Pulmonary artery endothelial cell (primary cell): ENCODE results near the gene TSPEAR. TPM values are rescaled to one million over a fixed set of nuclear protein-coding genes. Genes with fewer than 3 reads are reported as not detected.

Experiments used
- DNase-seq: peaks from one replicate; pipeline ENCODE4 v3.0.0-alpha.2; 2011; ENCODE audit warnings: low read depth, low spot score
- total RNA-seq: library from RNA; depleted of rRNA; stranded (reverse); fragments of >200 nt; gene quantifications from 2 replicates; pipeline ENCODE4 v1.2.3, GENCODE V29; 2014

Gene TSPEAR
- total RNA-seq, 1 donor from 2014 or later = not detected

DNA sequence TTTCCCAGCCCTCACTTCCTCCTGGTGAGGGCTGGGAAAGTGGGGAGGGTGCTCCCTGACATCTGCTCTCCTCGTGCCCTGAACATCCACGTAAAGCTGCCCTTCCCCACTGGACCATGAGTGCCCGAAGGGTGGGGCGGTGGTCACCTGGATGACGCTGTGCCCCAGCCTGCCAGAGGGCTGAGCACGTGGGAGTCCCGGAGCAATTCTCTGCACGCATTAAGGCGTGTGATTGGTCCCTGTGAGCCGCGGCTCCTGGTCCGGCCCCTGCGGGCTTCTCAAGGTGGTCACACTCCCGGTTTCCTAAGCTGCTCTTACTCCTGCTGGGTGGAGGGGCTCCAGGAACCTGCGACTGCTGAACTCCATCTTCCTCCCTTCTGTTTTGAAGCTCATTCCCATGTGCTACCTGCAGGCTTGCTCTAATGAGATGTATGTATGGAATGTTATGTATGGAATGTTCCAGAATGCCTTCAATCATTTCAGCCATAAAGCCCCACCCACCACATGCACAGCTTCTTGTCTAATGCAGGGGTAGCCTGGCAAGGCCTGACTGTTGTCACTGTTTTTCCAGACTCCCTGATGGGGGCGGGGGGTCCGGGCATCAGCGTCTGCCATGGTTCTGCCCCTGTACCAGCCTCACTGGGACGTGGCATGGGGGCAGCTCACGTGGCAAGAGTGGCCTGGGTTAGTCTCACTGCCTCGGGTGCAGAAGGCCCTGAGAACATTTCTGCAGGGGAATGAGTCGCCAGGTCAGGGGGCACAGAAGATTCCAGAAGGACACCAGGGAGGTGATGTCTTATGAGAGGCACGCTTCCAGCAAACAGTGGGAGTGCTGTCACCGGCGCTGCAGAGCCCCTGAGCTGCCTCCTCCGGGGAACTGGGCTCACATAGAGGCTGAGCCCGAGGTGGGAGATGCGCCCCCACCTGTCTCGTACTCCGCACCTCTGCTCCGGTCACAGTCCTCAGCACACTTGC, 190.8 kb downstream of the TSPEAR start:
- DNase-seq = no peak

DNA sequence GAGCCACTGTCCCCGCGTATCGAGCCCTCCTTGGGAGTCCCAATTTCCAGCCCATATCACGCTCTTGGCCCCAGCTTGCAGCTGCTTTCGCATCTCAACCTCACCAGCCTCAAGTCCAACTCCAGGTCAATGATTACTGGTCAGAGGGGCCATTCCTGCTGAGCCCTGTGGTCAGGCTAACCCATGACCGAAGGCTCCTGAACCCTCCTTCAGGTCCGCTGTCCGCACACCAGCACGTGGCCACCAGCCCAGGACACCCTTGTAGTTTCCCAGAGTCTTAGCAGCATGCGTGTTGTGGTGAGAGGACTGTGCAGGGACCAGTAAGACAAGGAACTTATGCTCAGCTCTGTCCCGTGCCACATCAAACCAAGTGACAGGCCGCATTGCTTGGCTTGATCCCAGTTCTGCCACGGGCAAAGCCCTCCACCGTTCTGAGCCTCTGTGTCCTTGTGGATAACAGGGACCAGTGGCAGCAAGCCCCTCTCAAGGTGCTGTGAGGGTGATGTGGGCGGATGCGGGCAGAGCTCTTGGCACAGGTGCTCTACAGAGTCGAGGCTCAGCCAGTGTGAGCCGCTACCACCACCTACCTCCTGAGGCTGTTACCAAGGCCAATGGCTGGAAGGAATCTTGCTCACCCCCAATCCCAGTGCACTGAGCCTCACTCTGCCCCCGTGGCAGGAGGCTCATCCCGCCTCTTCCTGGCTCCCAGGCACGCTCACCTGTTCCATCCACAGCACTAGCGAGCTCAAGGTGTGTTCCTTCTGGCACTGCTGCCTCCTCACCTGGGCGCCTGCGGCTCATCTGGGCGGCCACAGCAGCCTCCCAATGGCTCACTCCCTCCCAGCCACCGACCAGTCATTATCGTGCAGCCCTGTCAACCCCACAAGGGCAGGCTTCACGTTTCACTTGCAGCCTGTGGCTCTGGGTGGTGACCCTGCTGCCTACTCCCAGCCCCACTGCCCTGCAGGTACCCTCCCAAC, 191.7 kb downstream of the TSPEAR start:
- no peak for DNase-seq

DNA sequence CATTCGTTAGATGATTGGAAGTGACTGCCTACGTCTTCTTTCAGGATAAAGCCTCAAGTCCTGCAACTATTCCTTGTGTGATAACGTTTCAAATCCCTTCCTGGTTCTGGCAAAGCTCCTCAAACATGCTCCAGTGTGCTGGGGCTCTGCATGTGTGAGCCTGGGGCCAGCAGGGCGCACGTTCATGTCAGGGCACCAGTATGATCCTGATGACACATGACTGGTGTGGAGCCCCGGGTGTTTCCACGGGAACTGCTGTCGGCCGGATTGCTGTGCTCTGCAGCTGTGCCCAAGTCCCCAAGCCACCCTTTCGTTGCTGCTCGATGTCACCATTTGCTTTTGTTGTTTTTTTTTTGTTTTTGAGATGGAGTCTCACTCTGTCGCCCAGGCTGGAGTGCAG, 192.7 kb downstream of the TSPEAR start:
- no peak for DNase-seq

DNA sequence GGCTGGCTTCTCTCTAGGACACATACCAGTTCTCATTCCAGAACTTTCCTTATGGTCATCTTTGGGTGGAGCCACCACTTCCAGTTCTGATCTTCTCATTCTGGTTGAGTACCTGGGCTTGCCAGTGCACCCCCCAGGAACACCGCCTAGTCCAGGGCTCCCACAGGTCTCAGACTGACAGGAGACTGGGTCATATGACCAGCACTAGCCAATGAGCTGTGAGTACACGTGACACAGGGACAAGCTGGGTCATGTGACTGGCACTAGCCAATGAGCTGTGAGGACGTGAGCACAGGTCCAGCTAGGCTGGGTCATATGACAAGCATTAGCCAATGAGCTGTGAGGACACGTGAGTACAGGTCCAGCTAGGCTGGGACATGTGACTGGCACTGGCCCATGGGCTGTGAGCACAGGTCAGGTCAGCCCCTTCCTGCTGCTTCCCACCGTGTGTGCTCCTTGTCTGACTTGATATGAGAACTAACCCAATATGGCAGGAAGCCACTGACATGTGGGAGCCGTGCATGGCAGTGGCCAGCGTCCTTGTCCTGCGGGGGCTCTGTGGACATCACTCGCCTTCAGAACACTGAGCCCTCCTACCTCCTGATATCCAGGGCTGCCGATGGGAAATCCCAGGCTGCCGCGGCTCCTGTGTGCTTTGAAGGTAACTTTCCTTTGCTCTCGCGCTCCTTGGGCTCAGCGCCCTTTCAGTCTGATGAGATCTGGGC, 194.0 kb downstream of the TSPEAR start:
- no peak for DNase-seq

DNA sequence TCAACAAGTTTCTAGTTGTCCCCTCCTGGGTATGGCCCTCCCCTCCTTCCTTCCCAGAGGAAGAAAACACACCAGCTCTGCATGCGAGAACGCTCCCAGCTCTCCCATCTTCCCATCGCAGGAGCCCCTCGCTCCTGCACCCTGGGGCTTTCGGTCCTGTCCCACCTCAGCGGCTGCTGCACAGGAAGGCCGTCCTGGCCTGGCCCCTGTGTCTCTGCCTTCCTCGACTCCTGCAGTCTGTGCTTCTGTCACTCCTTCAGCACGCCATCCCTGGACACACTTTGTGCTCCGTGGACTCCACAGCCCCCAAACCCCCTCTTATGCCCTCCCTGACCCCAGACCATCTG, 194.6 kb downstream of the TSPEAR start:
- DNase-seq = no peak

DNA sequence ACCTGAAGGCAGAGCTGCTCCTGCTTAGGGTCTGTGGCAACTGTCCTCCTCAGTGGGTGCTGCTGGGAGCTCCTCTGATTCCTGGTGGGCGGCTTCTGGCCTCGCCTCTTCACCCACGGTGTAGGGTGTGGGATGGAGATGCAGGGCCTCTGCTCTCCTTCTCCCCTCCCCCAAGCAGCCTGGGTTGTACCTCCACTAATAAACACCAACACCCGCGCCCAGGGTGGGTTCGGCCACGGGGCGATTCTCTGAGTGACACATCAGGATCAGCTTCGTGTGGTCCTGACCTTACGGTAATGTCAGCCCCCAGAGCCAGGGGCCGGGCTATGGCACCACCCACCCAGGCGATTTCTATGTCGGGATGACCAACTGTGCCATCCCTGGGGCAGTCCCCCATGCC, 195.0 kb downstream of the TSPEAR start:
- DNase-seq = no peak

DNA sequence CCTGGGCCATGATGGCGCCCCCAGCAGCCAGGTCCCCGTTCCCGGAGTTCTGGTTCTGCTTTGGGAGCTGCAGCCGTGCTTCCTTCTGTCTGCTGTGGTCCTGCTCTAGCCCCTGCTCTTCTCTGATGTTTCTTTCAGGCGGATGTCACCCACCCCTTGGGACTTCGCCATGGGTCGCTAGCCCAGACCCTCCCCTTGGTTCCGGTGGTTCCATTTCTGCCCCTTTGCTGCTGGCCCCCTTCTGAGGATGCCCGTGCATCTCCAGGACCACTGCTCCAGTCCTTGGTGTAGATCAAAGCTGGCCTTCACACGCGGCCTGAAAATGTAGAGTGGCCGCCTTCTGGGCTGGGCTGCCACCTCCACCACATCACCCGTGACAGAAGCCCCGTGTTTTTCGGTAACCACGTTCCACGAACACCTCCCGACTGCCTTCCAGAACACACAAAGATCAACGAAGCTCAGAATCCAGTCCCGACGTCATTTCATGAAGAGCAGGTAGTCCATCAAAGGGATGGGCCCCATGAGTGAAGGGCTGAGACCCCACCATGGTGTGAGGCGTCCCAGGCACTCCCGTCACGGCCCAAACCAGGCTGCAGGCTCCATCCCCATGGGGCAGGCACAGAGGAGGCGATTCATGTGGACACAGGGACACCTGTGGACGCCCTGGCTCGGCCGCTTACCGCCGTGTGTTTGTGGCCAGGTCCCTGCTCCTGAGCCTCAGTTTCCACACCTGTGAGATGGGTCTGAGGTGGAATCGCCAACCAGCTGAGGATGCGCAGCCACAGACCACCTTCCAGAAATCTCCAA, 195.8 kb downstream of the TSPEAR start:
- DNase-seq = no peak

DNA sequence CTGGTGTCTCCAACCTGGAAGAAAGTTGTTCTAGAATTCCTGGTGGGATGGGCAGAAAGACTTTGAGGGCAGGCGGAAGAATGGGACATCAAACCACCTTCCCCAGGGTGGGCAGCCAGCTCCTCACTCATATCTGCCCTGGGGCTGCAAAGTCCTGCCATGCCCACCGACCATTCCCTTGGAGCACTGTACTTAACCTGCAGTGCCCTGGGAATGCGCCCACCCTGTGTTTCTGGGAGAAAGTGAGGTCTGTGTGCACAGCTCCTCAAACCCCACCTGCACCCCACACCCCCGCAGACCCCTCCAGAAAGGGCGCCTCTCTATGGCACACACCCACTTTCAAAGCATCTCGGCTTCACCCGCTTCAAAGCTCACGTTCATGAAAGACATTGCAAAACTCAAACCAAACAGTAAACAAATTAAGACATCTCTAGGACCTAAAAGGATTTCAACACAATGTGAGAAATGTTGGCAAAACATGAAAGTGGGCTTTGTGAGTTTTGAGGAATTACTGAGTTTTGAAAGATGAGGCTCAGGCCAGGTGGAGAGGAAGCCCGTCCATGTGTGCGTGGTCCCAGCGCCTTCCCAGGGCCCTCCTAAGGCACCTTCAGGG, 196.5 kb downstream of the TSPEAR start:
- no peak for DNase-seq

DNA sequence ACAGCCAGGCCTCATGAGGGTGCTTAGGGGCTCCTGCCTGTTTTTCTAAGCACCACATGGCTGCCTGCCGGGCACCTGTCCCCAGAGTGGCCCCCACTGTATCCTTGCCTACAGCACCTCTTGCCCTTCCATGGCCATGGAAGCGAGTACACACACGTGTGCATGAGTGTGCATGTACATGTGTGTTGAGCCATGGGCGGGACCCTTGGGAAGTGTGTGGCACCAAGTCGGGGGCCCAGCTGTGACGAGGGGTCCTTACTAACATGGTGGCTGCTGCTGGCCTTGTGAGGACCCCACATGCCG, 197.2 kb downstream of the TSPEAR start:
- DNase-seq = no peak

DNA sequence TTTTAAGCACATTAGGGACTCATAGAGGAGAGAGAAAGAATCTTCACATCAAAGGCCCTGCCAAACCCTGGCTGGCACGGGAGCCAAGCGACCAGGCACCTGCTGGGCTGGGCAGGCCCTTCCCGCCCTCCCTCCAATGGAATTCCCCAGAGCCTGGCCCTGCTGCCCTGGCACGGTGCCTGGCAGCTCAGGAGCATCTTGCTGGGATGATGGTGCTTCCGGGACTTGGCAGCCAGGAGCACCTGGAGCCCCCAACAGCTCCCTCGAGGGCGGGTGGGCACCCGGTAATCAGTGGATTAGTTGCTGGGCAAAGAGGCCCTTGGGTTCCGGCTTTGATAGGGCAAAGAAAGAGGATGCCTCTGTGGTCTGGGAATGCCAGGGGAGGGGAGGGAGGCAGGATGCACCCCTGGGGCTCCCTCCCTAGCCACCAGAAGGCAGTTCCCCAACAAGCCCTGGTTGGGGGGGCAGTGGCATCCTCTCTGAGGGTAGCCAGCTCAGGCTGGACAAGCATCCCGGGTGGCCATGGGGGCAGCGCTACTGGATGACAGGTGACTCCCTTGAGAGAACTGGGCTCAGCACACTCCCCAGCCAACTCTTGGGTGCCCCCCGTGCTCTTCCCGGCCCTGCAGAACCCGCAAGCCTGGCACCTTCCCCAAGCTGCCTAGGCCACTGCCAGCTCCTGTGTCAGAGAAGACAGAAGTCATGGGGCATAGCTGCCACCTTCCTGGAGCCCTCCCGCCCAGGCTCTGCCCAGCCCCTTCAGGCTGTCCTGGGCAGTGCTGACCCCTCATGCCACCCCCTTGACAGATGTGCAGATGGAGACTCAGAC, 197.8 kb downstream of the TSPEAR start:
- no peak for DNase-seq

DNA sequence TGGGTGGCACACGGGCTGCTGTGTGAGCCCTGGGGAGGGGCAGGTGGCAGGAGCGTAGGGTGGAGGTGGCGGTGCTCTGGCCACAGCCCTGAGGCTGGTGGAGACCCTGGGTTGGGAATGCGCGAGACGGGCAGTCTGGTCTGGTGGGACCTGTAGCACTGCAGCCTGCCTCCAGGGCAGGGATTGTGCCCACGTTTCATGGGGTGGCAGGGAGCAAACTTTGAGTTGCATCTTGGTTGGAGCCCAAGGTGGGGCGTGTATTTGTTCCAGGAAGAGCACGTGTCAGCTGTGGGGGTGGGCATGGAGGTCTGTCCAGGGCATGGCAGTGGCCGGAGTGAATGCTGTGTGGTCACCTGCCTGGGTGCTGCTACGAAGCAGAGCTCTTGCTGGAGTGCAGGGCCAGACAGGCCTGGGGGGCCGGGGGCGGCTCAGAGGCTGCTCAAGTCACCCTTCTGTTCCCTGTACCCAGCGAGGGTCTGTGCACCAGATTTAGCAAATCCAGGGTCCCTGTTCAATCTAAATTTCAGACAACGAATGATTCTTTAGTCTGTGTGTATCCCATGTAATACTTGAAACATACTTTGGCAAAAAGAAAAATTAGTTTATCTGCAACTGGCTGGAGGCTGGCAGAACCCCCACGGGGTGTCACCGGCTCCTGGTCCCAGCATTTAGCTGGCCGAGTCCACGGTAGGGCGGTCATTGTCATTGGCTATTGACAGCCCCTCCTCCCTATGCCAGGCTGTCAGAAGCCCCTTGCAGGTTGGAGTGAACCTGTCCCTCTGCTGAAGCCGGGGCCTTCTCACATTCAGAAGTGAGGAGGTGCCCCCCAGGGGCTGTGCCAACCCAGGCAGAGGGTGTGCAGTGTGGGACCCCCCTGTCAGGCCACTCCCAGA, 198.6 kb downstream of the TSPEAR start:
- DNase-seq = no peak

DNA sequence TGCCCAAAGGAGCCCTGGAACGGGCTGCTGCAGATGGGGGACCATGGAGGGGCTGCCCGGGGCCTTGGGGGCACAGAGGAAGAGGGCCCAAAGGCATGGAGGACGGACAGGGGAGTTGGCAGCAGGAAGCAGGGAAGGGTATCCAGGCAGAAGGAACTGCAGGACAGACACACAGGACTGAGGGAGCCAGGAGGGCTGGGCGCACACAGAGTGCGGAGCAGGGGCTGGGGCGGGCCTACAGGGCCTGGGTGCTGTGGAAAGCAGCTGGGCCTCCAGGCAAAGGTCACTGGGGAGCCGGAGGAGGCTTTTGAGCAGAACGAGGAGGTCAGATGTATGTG, 199.5 kb downstream of the TSPEAR start:
- no peak for DNase-seq

DNA sequence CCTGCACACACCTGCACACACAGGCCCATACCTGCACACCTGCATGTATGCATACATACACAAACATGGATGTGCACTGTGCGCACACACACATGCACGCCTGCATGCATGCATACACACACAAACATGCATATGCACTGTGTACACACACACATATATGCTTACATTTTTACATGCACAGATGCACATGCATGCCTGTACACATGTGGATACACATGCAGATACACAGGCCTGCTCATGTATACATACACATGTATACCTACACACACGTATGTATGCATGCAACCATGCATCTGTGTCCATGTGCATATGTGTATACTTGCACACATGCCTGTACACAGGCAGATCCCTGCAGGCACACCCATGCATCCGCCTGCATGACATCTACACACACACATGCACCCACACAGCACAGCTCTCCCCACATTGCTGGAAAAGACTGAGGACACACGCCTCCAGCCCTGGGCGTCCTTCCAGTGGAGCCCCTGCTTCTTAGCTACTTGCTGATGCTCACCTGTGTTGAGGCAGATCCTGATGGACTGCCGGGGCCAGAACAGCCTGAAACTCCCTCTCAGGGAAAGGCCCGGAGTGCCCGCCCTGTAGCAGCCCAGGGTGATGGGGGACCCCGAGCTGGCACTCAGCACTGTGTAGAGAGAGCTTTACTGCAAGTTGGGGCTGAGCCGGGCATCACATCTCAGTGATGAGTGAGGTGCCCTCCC, 200.0 kb downstream of the TSPEAR start:
- no peak for DNase-seq

DNA sequence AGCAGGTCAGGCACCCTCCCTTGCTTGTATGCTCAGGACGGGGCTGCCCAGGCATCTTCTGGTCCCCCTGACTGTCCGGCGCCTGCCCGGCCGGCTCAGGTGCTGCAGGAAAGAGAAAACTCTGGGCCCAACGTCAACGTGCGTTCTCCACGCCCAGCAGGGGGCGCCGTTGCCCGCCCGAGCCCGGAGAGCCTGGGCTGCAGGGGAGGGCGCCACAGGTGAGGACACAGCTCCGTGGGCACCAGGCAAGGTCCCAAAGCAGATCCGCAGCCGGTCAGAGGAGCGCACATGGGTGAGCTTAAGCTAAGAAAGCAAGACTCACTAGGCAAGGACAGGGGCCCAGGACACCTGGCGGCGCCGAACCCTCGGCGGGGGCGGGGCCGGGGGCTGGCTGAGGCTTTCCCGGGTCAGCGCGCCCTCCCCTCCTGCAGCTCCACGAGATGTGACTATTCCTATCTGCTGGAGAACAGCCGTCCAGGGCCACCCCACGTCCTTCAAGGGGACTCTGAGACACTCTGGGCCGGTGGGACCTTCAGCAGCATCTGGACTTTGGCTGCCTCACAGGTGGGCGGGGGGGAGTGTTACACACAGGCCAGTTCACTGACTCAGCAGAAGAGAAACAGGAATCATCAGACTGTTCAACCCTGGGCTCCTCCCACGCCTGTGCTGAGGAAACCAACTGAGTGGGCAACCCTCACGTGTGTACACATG, 200.7 kb downstream of the TSPEAR start:
- no peak for DNase-seq

DNA sequence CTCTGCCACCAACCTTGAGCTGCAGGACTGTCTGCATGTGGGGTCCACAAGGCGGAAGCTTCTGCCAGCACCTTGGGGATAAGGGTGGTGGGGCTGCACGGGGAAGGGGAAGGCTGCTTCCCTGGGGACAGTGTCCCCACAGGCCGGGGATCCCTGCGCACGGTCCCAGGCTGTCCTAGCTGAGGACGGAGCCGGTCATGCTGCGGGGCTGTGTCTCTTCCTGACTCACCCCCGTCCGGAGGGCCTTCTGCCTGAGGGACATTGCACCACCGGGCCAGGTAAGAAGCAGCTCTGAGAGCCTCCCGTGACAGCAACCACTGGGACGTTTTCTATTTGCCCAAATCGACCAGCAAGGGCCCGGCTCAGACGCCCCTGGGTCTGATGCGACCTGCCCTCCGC, 201.3 kb downstream of the TSPEAR start:
- DNase-seq = no peak

DNA sequence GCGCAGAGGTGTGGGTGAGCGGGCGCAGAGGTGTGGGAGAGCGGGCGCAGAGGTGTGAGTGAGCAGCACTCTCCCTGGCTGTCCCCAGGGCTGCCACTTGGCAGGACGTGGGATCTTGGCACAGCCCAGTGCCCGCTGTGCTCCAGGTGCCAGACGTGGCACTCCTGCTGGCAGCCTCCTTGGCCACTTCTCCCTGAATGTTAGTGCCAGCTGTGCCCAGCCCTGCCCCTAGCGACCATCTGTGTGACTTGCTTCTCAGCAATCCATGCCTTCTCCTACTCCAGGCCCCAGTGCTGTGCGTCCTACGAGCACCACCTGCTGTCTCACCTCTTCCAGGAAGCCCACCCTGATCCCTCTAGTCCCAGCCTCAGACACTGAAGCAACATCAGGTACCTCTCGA, 201.8 kb downstream of the TSPEAR start:
- DNase-seq = no peak

DNA sequence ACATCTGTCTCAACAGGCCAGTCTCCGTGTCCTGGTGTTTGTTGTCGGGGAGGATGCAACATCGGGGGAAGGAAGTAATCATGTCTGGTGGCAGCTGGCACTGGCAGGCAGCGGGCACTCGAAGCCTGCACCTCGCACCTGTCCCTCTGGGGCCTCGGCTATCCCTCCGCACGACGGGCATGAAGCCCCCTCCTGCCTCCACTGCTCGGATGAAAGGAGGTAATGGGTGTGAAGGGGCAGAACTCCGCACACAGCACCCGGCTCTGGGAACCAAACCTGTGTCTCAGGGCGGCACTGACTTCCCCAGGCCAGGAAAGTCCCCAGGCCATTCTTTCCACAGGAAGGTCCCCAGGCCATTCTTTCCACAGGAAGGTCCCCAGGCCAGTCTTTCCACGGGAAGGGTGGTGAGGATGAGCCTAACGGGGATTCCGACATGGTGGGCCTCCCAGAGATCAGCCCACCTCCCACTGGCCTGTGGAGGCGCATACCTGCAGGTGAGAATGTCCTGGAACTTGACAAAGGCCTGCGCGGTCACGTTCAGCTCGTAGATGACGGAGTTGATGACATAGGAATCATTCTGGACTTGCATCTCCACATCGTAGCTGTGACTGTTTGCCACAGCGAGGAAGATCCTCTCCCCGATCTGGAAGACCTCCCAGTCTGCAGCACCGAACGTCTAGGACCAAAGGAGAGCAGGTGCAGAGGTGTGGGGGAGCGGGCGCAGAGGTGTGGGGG, 202.5 kb downstream of the TSPEAR start:
- no peak for DNase-seq
